ENCODE results near the gene PTMS. TPM values are rescaled to one million over a fixed set of nuclear protein-coding genes. Genes with fewer than 3 reads are reported as not detected.
"Not testable (repeated sequence)": the region's sequence is repeated elsewhere in the genome, so short reads cannot be mapped to it uniquely, and the experiment has no call there.

Gene PTMS
- total RNA-seq, 1 donor from 2014 or later: 266 TPM

DNA sequence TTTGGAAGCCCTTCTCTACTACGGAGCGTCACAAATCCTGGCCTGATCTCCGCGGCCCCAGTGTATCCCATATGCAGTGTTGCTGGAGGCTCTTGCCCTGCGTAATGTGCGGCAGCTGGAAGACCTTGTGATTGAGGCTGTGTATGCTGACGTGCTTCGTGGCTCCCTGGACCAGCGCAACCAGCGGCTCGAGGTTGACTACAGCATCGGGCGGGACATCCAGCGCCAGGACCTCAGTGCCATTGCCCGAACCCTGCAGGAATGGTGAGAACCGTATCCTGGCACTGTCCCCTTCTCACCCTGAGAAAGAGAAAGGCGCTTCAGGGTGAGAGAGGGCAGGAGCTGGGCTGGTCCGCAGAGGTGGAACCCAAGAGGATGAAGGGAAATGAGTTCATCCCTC is 37.0 kb upstream of the PTMS start:
- TF ChIP-seq CTCF (conservative IDR thresholded peaks at IDR 0.05; ENCODE audit: low read depth, low read length): no peak
- H3K4me3 ChIP-seq (ENCODE audit: low read depth, low read length): no peak overlapping the region
- no peak for DNase-seq (ENCODE audit: low read depth)

- no peak for TF ChIP-seq CTCF (conservative IDR thresholded peaks at IDR 0.05; ENCODE audit: low read depth, low read length)
- no peak for DNase-seq (ENCODE audit: low read depth)
- H3K4me3 ChIP-seq (ENCODE audit: low read depth, low read length): no peak overlapping the region
These were observed 36.0 kb upstream of the PTMS start for GRCh38 chr12:6730169-6730568.

GRCh38 chr12:6734506-6735387 is 31.4 kb upstream of the PTMS start:
- DNase-seq (ENCODE audit: low read depth): no peak
- TF ChIP-seq CTCF (conservative IDR thresholded peaks at IDR 0.05; ENCODE audit: low read depth, low read length): no peak
- H3K4me3 ChIP-seq (ENCODE audit: low read depth, low read length): no peak overlapping the region

GRCh38 chr12:6735448-6736191 is 30.5 kb upstream of the PTMS start:
- H3K4me3 ChIP-seq (ENCODE audit: low read depth, low read length): no peak overlapping the region
- TF ChIP-seq CTCF (conservative IDR thresholded peaks at IDR 0.05; ENCODE audit: low read depth, low read length): peak; percentile 83
- no peak for DNase-seq (ENCODE audit: low read depth)

- no peak overlapping the region for H3K4me3 ChIP-seq (ENCODE audit: low read depth, low read length)
- no peak for TF ChIP-seq CTCF (conservative IDR thresholded peaks at IDR 0.05; ENCODE audit: low read depth, low read length)
- DNase-seq (ENCODE audit: low read depth): no peak
These were observed 29.4 kb upstream of the PTMS start for GRCh38 chr12:6736754-6737153.

GRCh38 chr12:6742080-6742479 is 24.1 kb upstream of the PTMS start:
- DNase-seq (ENCODE audit: low read depth): not testable (repeated sequence)

DNA sequence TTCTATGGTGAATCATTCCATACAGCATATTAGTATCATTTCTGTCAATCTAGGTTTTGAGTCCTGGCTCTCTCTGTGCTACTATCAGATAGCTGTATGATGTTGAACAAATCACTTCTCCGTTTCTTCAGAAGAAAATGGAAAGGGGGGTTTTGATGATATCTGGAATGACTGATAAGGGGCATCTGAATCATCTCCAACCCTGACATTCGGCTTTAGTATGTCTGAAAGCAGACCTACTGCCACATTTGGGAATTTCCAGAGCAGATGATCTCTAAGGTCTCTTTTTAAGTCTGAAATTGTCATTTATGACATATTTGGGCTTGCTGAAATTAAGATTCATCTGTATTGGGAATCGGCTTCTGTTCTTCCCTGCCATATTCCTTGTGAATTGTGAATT is 23.3 kb upstream of the PTMS start:
- DNase-seq (ENCODE audit: low read depth): no peak
- TF ChIP-seq CTCF (conservative IDR thresholded peaks at IDR 0.05; ENCODE audit: low read depth, low read length): no peak
- H3K4me3 ChIP-seq (ENCODE audit: low read depth, low read length): no peak overlapping the region

More at GRCh38 chr12:6742080-6742479, 24.1 kb upstream of the PTMS start:
- H3K4me3 ChIP-seq (ENCODE audit: low read depth, low read length): not testable (repeated sequence)

GRCh38 chr12:6743300-6743699 is 22.9 kb upstream of the PTMS start:
- DNase-seq (ENCODE audit: low read depth); H3K4me3 ChIP-seq (ENCODE audit: low read depth, low read length): not testable (repeated sequence)
